ENCODE data around the gene TNMD. TPM values are rescaled to one million over a fixed set of nuclear protein-coding genes. Genes with fewer than 3 reads are reported as not detected.
A peak's percentile ranks its signal among the peaks of the same experiment; 100 is the strongest.

TNMD gene
- total RNA-seq, 1 experiment from 2014 or later = not detected

- Histone ChIP-seq H4K20me1 (ENCODE audit: insufficient read depth, low read depth, low read length) (no peaks in the 10 kb centered on the region), H3K9me3 (ENCODE audit: low read length) (no peaks in the 10 kb centered on the region), H3K4me1 (ENCODE audit: low read length) (no peaks in the 10 kb centered on the region), H3K9me2 (replicated peaks; ENCODE audit: insufficient read depth, low read length) (no peaks in the 10 kb centered on the region), H3K79me2 (ENCODE audit: low read length) (no peaks in the 10 kb centered on the region), H3K27ac (ENCODE audit: low read length) (no peak overlapping the region), H3K9ac (ENCODE audit: low read length) (no peak overlapping the region), H3K27me3 (ENCODE audit: low read length) (no peaks in the 10 kb centered on the region), H3K4me2 (ENCODE audit: low read depth, low read length, poor library complexity, severe bottlenecking) (no peak overlapping the region), H2AFZ (ENCODE audit: low read length) (no peak overlapping the region), H3K4me3 (ENCODE audit: low read length) (no peak overlapping the region), H3K36me3 (ENCODE audit: insufficient read depth, low read length) (no peaks in the 10 kb centered on the region)
- no peak for DNase-seq
Observed at GRCh38 chrX:100635040-100635439, 50.3 kb downstream of the TNMD start.

GRCh38 chrX:100635989-100636320 lies 51.2 kb downstream of the TNMD start:
- no peak overlapping the region for H3K27ac ChIP-seq (ENCODE audit: low read length)
- DNase-seq = no peak
- no peak overlapping the region for H3K4me2 ChIP-seq (ENCODE audit: low read depth, low read length, poor library complexity, severe bottlenecking)
- no peak overlapping the region for H3K9ac ChIP-seq (ENCODE audit: low read length)
- no peaks in the 10 kb centered on the region for H3K9me2 ChIP-seq (replicated peaks; ENCODE audit: insufficient read depth, low read length)
- no peaks in the 10 kb centered on the region for H3K9me3 ChIP-seq (ENCODE audit: low read length)
- H3K36me3 ChIP-seq (ENCODE audit: insufficient read depth, low read length) = no peaks in the 10 kb centered on the region
- no peaks in the 10 kb centered on the region for H3K79me2 ChIP-seq (ENCODE audit: low read length)
- H3K27me3 ChIP-seq (ENCODE audit: low read length) = no peaks in the 10 kb centered on the region
- no peak overlapping the region for H3K4me3 ChIP-seq (ENCODE audit: low read length)
- H4K20me1 ChIP-seq (ENCODE audit: insufficient read depth, low read depth, low read length) = no peaks in the 10 kb centered on the region
- H2AFZ ChIP-seq (ENCODE audit: low read length) = no peak overlapping the region
- H3K4me1 ChIP-seq (ENCODE audit: low read length) = no peaks in the 10 kb centered on the region

- Histone ChIP-seq H3K36me3 (ENCODE audit: insufficient read depth, low read length) (no peaks in the 10 kb centered on the region), H3K4me2 (ENCODE audit: low read depth, low read length, poor library complexity, severe bottlenecking) (no peak within 1 kb of the TSS), H3K9ac (ENCODE audit: low read length) (no peak within 1 kb of the TSS), H3K4me3 (ENCODE audit: low read length) (no peak within 1 kb of the TSS), H3K9me2 (replicated peaks; ENCODE audit: insufficient read depth, low read length) (no peaks in the 10 kb centered on the region), H3K79me2 (ENCODE audit: low read length) (no peaks in the 10 kb centered on the region), H3K27ac (ENCODE audit: low read length) (no peak within 1 kb of the TSS), H3K9me3 (ENCODE audit: low read length) (no peaks in the 10 kb centered on the region), H2AFZ (ENCODE audit: low read length) (no peak within 1 kb of the TSS), H3K27me3 (ENCODE audit: low read length) (no peaks in the 10 kb centered on the region), H4K20me1 (ENCODE audit: insufficient read depth, low read depth, low read length) (no peaks in the 10 kb centered on the region), H3K4me1 (ENCODE audit: low read length) (no peaks in the 10 kb centered on the region)
- DNase-seq = peak; percentile 46
Observed at GRCh38 chrX:100636321-100636991, 51.7 kb downstream of the TNMD start, which contains the start of gene TSPAN6. Gene TSPAN6, minus strand, starts transcription at chrX:100636806. Its CDS starts 112 bp downstream, at chrX:100636694.

GRCh38 chrX:100642290-100642689 lies 57.6 kb downstream of the TNMD start:
- Histone ChIP-seq H3K9ac (ENCODE audit: low read length) (no peak overlapping the region), H3K9me3 (ENCODE audit: low read length) (no peaks in the 10 kb centered on the region), H3K4me1 (ENCODE audit: low read length) (peaks cover 8% of the 10 kb centered on the region), H3K79me2 (ENCODE audit: low read length) (no peaks in the 10 kb centered on the region), H3K4me3 (ENCODE audit: low read length) (no peak overlapping the region), H3K27ac (ENCODE audit: low read length) (no peak overlapping the region), H3K27me3 (ENCODE audit: low read length) (no peaks in the 10 kb centered on the region), H2AFZ (ENCODE audit: low read length) (no peak overlapping the region), H3K9me2 (replicated peaks; ENCODE audit: insufficient read depth, low read length) (no peaks in the 10 kb centered on the region), H4K20me1 (ENCODE audit: insufficient read depth, low read depth, low read length) (no peaks in the 10 kb centered on the region), H3K36me3 (ENCODE audit: insufficient read depth, low read length) (no peaks in the 10 kb centered on the region), H3K4me2 (ENCODE audit: low read depth, low read length, poor library complexity, severe bottlenecking) (no peak overlapping the region)
- no peak for DNase-seq

- no peak overlapping the region for H3K9ac ChIP-seq (ENCODE audit: low read length)
- peaks cover 13% of the 10 kb centered on the region for H3K4me1 ChIP-seq (ENCODE audit: low read length)
- no peaks in the 10 kb centered on the region for H3K9me2 ChIP-seq (replicated peaks; ENCODE audit: insufficient read depth, low read length)
- no peaks in the 10 kb centered on the region for H3K36me3 ChIP-seq (ENCODE audit: insufficient read depth, low read length)
- no peak for DNase-seq
- no peaks in the 10 kb centered on the region for H3K79me2 ChIP-seq (ENCODE audit: low read length)
- H3K27me3 ChIP-seq (ENCODE audit: low read length) = no peaks in the 10 kb centered on the region
- no peaks in the 10 kb centered on the region for H3K9me3 ChIP-seq (ENCODE audit: low read length)
- H3K4me2 ChIP-seq (ENCODE audit: low read depth, low read length, poor library complexity, severe bottlenecking) = no peak overlapping the region
- no peak overlapping the region for H3K27ac ChIP-seq (ENCODE audit: low read length)
- H2AFZ ChIP-seq (ENCODE audit: low read length) = no peak overlapping the region
- H3K4me3 ChIP-seq (ENCODE audit: low read length) = no peak overlapping the region
- no peaks in the 10 kb centered on the region for H4K20me1 ChIP-seq (ENCODE audit: insufficient read depth, low read depth, low read length)
Observed at GRCh38 chrX:100643212-100643611, 58.5 kb downstream of the TNMD start.

GRCh38 chrX:100643956-100644860 lies 59.5 kb downstream of the TNMD start, which contains the start of gene SRPX2:
Gene SRPX2, plus strand, starts transcription at chrX:100644199. Its CDS starts 2,124 bp downstream, at chrX:100646323.
- Histone ChIP-seq H3K4me1 (ENCODE audit: low read length) (peaks cover 13% of the 10 kb centered on the region), H4K20me1 (ENCODE audit: insufficient read depth, low read depth, low read length) (no peaks in the 10 kb centered on the region), H3K4me3 (ENCODE audit: low read length) (no peak within 1 kb of the TSS), H3K27me3 (ENCODE audit: low read length) (no peaks in the 10 kb centered on the region), H3K79me2 (ENCODE audit: low read length) (no peaks in the 10 kb centered on the region), H3K27ac (ENCODE audit: low read length) (no peak within 1 kb of the TSS), H3K4me2 (ENCODE audit: low read depth, low read length, poor library complexity, severe bottlenecking) (no peak within 1 kb of the TSS), H3K9me3 (ENCODE audit: low read length) (no peaks in the 10 kb centered on the region), H2AFZ (ENCODE audit: low read length) (no peak within 1 kb of the TSS), H3K9ac (ENCODE audit: low read length) (no peak within 1 kb of the TSS), H3K36me3 (ENCODE audit: insufficient read depth, low read length) (no peaks in the 10 kb centered on the region), H3K9me2 (replicated peaks; ENCODE audit: insufficient read depth, low read length) (no peaks in the 10 kb centered on the region)
- DNase-seq = no peak

- no peaks in the 10 kb centered on the region for H3K9me2 ChIP-seq (replicated peaks; ENCODE audit: insufficient read depth, low read length)
- H3K4me3 ChIP-seq (ENCODE audit: low read length) = no peak overlapping the region
- no peak overlapping the region for H3K9ac ChIP-seq (ENCODE audit: low read length)
- no peaks in the 10 kb centered on the region for H3K27me3 ChIP-seq (ENCODE audit: low read length)
- H3K79me2 ChIP-seq (ENCODE audit: low read length) = no peaks in the 10 kb centered on the region
- DNase-seq = no peak
- H3K27ac ChIP-seq (ENCODE audit: low read length) = no peak overlapping the region
- H3K4me2 ChIP-seq (ENCODE audit: low read depth, low read length, poor library complexity, severe bottlenecking) = no peak overlapping the region
- H4K20me1 ChIP-seq (ENCODE audit: insufficient read depth, low read depth, low read length) = no peaks in the 10 kb centered on the region
- no peak overlapping the region for H2AFZ ChIP-seq (ENCODE audit: low read length)
- H3K9me3 ChIP-seq (ENCODE audit: low read length) = no peaks in the 10 kb centered on the region
- H3K4me1 ChIP-seq (ENCODE audit: low read length) = peaks cover 13% of the 10 kb centered on the region
- H3K36me3 ChIP-seq (ENCODE audit: insufficient read depth, low read length) = no peaks in the 10 kb centered on the region
Observed at GRCh38 chrX:100645106-100645505, 60.4 kb downstream of the TNMD start.

GRCh38 chrX:100647095-100647494 lies 62.4 kb downstream of the TNMD start:
- Histone ChIP-seq H3K79me2 (ENCODE audit: low read length) (no peaks in the 10 kb centered on the region), H3K9me2 (replicated peaks; ENCODE audit: insufficient read depth, low read length) (no peaks in the 10 kb centered on the region), H3K4me3 (ENCODE audit: low read length) (no peak overlapping the region), H3K9ac (ENCODE audit: low read length) (no peak overlapping the region), H4K20me1 (ENCODE audit: insufficient read depth, low read depth, low read length) (no peaks in the 10 kb centered on the region), H3K9me3 (ENCODE audit: low read length) (no peaks in the 10 kb centered on the region), H3K36me3 (ENCODE audit: insufficient read depth, low read length) (no peaks in the 10 kb centered on the region), H3K27me3 (ENCODE audit: low read length) (no peaks in the 10 kb centered on the region), H3K4me1 (ENCODE audit: low read length) (peaks cover 13% of the 10 kb centered on the region), H3K4me2 (ENCODE audit: low read depth, low read length, poor library complexity, severe bottlenecking) (no peak overlapping the region), H2AFZ (ENCODE audit: low read length) (no peak overlapping the region), H3K27ac (ENCODE audit: low read length) (no peak overlapping the region)
- peak; percentile 43 for DNase-seq
